ENCODE measurements around the gene JAK2.
"Not testable (repeated sequence)": the region's sequence is repeated elsewhere in the genome, so short reads cannot be mapped to it uniquely, and the experiment has no call there.

Gene JAK2

DNA sequence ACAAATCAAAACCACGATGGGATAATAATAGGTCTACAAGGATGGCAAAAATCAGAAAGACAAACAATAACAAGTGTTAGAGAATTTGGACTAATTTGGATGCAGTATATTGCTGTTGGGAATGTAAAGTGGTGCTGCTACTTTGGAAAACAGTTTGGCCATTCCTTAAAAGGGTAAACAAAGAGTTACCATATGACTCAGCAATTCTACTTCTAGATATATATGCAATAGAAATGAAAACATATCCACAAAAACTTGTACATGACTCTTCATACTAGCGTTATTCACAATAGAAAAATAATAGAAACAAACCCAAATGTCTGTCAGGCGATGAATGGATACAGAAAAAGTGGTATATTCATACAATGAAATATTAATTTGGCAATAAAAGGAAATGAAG is 58.3 kb downstream of the JAK2 start:
- no peak for DNase-seq

DNA sequence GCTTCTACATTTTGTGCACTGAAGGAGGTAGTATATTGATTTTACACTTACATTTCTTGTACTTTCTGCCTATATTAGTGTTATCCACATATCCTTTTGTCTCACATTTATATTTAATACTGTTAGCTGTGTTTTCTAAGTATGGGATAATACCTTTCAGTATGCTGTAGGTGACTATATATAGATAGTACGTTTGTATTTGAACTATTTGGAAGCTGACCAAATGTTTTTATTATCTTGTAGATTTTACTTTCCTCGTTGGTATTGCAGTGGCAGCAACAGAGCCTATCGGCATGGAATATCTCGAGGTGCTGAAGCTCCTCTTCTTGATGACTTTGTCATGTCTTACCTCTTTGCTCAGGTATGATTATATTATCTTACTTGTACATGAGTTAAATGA is 59.1 kb downstream of the JAK2 start:
- no peak for DNase-seq

DNA sequence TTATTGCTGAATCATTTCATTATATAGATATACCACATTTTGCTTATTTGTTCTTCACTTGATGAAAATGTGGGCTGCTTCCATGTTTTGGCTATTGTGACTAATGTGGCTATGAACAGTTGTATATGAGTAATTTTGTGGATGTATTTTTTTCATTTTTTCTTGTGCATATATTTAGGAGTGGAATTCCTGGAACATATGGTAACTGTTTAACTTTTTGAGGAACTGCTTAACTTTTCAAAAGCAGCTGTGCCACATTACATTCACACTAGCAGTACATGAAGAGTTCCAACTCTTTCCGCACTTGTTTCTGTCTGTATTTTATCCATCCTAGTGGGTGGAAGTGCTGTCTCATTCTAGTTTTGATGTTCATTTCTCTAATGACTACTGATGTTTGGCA is 67.8 kb downstream of the JAK2 start:
- peak; percentile 61 for DNase-seq

DNA sequence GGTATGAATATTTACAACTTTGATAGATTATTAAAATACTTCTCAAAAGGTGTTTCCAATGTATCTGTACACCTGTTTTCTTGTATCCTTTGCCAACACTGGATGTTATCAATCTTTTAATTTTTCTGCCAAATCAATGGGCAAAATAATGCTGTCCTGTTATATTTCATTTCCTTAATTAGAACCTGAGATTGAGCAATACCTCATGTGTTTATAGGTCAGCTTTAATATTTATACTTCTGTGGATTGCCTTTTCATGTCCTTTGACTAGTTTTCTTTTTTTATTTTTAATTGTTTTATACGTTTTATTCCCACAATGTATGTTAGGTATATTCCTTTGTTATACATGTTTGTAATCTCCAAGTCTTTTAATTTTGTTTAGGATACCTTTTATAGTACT is 77.6 kb downstream of the JAK2 start:
- no peak for DNase-seq

DNA sequence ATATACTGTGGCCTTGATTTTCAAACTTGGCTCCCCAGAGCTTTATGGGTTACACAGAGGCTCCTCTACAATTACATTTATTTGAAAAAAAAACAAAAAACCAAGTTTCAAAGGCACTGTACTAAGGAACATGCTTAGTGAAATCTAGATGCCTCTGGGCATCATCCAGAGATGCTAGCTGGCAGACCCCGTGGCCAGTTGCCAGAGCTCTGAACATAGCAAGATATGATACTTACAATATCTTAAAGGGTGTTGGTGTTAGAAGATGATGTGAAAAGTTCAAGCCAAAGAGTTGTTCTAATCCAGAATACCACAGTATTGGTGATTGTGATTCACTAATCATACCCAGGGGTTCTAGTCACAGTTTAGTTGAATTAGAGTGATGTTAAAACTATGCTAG is 87.8 kb downstream of the JAK2 start:
- no peak for DNase-seq

DNA sequence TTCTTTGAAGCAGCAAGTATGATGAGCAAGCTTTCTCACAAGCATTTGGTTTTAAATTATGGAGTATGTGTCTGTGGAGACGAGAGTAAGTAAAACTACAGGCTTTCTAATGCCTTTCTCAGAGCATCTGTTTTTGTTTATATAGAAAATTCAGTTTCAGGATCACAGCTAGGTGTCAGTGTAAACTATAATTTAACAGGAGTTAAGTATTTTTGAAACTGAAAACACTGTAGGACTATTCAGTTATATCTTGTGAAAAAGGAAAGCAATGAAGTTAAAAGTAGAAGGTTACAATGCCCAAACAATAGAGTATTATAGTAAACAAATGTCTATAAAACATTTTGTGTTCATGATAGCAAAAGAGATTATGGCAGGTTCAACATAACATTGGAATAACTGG is 88.6 kb downstream of the JAK2 start:
- DNase-seq, result no peak

DNA sequence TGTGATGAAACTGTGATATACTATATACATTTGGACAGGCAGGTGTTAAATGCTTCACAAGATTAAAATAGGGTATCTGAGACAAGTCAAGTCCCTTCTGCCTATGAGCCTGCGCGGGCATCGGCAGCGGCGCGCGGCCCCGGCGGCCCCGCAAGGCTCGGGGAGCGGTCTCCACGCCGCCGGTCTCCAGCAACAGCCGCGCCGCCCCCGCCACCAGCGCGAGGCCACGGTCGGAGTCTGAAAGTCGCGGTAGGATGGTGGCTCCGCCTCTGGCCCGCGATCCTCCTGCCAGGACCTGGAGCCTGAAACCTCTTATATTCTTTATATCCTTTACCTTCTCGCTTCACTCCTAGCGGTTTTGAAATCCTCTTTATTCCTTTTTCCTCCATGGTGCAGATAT is 100.9 kb downstream of the JAK2 start:
- DNase-seq, result no peak

DNA sequence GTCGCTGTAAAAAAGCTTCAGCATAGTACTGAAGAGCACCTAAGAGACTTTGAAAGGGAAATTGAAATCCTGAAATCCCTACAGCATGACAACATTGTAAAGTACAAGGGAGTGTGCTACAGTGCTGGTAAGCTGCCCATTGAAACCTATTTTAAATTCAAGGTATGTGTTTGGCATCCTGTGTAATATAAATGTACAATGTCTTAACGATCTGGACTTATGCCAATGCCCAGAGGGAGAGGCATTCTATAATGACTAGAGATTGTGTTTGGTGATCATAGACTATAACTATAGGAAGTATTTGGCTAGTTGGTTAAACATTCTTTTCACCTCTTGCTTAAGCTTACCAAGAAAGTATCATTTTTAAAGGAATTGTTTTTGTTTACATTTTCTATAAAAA is 104.7 kb downstream of the JAK2 start:
- DNase-seq, result no peak

DNA sequence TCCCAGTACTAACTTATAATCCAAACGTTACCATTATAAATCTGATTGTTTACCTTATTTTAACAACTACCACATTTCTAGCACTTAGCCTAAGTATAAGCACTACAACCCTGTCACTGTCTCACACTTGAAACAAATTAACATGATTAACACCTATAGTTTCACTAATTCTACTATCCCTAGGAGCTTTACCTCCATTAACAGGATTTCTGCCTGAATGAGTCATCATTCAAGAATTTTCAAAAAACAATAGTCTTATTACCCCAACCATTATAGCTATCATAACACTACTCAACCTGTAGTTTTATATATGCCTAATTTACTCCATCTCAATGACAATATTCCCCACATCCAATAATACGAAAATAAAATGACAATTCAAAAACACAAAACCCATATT is 110.7 kb downstream of the JAK2 start:
- DNase-seq, result no peak

DNA sequence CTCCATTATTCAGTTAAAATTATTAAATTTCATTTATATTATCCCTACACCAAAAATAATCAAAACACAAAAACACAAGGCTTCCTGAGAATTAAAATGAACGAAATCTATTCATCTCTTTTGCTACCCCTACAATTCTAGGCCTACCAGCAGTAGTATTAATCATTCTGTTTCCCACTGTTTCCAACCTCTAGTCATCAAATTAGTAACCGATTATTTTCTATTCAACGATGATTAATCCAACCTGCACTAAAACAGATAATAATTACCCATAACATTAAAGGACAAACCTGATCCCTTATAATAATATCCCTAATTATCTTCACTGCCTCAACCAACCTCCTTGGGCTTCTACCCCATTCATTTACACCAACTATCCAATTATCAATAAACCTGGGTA is 114.4 kb downstream of the JAK2 start:
- DNase-seq, result no peak

DNA sequence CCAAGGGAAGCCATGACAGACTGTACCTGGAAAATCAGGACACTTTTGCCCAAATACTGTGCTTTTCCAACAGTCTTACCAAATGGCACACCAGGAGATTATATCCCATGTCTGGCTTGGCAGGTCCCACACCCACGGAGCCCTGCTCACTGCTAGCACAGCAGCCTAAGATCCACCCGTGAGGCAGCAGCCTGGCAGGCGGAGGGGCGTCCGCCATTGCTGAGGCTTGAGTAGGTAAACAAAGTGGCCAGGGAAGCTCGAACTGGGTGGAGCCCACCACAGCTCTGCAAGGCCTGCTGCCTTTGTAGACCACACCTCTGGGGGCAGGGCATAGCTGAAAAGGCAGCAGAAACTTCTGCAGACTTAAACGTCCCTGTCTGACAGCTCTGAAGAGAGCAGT is 116.1 kb downstream of the JAK2 start:
- not testable (repeated sequence) for DNase-seq

DNA sequence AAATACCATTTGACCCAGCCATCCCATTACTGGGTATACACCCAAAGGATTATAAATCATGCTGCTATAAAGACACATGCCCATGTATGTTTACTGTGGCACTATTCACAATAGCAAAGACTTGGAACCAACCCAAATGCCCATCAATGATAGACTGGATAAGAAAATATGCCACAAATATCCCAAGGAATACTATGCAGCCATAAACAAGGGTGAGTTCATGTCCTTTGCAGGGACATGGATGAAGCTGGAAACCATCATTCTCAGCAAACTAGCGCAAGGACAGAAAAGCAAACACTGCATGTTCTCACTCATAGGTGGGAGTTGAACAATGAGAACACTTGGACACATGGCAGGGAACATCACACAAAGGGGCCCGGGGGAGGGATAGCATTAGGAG is 121.4 kb downstream of the JAK2 start:
- DNase-seq, result not testable (repeated sequence)

DNA sequence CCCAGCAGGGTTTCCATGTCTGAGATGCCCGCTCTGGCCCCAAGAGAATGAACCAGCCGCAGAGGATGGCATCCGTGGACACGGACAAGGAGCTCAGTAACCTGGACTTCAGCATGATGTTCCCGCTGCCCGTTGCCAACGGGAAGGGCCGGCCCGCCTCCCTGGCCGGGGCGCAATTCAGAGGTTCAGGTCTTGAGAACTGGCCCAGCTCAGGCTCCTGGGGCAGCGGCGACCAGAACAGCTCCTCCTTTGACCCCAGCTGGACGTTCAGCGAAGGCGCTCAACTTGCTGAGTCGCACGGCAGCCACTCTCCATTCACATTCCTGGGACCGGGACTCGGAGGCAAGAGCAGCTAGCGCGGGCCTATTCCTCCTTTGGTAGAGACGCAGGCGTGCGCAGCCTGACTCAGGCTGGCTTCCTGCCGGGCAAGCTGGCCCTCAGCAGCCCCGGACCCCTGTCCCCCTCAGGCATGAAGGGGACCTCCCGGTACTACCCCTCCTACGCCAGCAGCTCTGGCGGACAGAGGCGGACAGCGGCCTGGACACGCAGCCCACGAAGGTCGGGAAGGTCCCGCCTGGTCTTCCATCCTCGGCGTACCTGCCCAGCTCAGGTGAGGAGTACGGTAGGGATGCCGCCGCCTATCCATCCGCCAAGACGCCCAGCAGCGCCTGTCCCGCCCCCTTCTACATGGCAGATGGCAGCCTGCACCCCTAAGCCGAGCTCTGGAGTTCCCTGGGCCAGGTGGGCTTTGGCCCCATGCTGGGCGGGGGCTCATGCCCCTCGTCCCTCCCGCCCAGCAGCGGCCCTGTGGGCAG is 126.0 kb downstream of the JAK2 start:
- no peak for DNase-seq

DNA sequence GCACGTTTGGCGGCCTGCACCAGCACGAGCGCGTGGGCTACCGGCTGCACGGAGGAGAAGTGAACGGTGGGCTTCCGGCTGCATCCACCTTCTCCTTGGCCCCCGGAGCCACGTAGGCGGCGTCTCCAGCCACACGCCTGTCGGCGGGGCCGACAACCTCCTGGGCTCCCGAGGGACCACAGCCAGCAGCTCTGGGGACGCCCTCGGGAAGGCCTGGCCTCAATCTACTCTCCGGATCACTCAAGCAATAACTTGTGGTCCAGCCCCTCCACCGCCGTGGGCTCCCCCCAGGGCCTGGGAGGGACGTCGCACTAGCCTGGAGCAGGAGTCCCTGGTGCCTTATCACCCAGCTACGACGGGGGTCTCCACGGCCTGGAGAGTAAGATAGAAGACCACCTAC is 126.6 kb downstream of the JAK2 start:
- DNase-seq, result no peak

DNA sequence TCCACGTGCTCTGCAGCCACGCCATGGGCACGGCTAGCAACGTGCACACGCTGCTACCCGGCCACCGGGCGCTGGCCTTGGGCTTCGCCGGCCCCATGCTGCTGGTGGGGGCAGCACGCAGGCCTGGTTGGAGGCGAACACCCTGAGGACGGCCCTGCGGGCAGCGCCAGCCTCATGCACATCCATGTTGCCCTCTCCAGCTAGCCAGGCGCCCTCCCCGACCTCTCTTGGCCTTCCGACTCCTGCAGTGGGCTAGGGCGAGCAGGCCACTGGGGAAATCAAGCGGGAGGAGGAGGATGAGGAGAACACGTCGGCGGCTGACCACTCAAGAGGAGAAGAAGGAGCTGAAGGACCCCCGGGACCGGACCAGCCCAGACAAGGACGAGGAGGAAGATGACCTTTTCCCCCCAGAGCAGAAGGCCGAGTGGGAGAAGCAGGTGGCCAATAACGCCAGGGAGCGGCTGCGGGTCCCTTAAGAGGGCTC is 127.1 kb downstream of the JAK2 start:
- DNase-seq, result no peak

DNA sequence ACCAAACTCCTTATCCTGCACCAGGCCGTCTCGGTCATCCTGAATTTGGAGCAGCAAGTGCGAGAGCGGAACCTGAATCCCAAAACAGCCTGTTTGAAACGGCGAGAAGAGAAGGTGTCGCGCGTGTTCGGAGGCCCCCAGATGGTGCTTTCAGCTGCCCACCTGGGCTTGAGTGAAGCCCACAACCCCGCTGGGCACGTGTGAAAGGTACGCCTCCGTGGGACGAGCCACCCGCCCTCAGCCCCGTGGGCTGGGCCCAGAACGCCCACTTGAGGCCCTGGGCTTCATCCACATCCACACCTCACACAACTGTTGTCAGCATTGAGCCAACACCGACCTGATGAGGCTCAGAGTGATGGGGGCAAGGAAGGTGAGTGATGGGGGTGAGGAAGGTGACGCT is 127.6 kb downstream of the JAK2 start:
- DNase-seq, result no peak

DNA sequence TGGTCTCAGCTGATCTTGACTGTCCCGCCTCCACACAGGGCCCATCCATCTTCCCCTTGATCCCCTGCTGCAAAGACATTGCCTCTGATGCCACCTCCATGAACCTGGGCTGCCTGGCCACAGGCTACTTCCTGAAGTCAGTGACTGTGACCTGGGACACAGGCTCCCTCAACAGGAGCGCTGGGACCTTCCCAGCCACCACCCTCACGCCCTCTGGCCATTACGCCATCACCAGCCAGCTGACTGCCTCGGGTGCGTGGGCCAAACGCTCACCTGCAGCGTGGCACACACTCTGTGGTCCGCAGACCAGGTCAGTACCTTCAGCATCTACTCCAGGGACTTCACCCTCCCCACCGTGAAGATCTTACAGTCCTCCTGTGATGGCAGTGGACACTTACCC is 128.5 kb downstream of the JAK2 start:
- DNase-seq, result no peak

DNA sequence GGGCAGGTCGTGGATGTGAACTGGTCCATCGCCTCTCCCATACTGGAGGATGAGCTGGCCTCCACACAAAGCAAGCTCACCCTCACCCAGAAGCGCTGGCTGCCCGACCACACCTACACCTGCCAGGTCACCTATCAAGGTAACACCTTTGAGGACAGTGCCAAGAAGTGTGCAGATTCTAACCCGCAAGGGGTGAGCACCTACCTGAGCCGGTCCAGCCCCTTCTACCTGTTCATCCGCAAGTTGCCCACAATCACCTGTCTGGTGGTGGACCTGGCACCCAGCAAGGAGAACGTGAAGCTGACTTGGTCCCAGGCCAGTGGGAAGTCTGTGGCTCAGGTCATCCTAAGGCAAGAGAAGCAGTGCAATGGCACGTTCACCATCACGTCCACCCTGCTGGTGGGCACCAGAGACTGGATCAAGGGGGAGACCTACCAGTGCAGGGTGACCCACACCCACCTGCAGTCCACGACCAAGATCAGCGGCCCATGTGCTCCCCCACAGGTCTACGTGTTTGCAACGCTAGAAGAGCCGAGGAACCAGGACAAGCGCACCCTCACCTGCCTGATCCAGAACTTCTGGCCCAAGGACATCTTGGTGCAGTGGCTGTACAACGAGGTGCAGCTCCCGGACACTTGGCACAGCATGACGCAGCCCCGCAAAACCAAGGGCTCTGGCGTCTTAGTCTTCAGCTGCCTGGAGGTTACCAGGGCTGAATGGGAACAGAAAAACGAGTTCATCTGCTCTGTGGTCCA is 129.1 kb downstream of the JAK2 start:
- DNase-seq, result no peak

DNA sequence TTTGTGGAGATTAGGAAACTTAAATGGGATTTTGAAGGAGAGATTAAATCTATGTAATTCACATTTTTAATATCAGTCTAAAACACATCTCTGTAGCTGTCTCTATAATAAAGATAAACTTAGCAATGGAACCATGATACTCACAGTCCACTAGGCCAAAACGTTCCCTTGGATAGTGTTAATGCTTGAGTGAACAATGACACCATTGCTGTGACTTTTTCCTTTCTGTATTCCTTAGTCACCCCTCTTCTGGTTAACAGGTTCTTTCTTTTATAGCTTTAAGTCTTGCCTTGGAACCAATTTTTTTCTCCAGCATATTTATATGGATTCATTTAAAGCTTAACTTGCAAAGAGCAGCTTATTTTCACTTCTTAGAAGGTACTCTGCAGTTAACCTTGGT is 137.0 kb downstream of the JAK2 start:
- DNase-seq, result no peak

DNA sequence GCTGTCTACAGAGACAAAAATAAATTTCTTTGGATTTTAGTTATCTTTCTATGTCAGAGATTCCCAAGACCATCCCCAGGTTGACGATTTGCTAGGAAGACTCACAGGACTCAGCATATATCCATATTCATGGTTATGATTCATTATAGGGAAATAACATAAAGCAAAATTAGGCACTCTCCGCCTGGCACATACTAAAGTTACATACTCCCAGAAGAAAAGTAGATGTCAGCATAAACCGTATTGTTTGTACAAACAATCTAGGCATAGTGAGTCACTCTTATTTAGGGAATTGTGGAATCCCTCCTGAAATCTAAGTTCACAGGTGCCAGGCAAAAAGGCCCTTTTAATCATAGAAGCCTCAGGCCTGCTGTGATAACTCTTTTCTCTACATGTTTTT is 137.4 kb downstream of the JAK2 start:
- no peak for DNase-seq

DNA sequence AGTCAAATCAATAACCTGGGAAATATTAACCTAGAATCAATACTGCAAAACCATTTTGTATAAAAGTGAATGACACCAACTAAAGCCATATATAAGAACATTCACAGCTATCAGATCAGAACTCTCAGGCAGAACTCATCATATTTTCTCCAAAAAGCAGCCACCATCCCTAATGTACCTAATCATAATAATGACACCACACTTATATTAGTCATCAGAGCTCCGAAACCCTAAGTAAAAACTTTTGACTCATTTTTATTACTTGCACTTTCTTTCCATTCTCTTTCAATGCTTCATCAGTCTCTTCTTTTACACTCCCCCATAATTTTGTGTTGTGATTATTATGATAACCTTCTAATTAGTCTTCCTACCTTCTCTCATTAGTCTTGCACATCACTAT is 155.1 kb downstream of the JAK2 start:
- DNase-seq, result no peak

DNA sequence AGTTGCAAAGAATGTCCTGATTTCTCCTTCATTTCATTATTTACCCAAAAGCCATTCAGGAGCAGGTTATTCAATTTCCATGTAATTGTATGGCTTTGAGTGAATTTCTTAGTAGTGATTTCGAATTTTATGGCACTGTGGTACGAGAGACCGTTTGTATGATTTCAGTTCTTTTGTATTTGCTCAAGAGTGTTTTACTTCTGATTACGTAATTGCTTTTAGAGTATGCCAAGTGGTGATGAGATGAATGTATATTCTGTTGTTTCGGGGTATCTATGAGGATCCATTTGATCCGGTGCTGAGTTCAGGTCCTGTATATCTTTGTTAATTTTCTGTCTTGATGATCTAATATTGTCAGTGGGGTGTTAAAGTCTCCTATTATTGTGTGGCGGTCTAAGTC is 159.1 kb downstream of the JAK2 start:
- no peak for DNase-seq

DNA sequence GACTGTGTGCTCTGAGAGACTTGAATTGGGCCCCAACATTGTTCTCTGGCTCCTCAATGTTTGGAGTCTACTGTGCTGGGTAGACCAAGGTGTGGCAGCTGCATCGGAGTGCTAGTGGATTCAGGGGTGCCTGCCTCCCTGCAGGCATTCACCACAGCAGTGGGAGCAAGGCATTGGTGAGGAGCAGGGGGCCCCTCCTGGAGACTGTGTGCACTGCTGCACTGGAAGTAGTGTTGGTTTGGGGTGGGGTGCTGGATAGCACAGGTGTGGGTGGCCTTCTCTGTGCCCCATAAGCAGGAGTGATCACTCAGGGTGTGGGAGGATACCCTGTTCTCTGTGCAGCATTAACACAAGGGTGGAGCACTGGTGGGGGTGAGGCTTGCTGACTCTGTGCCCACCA is 161.2 kb downstream of the JAK2 start:
- no peak for DNase-seq
